ENCODE data around the gene ALOX5AP.

The ALOX5AP gene

GRCh38 chr13:30790592-30790991 is 55.2 kb downstream of the ALOX5AP start:
- H3K4me3 ChIP-seq, result no peak overlapping the region
- no peak for TF ChIP-seq Cebpa-rat (IDR thresholded peaks at IDR 0.05)
- no peaks in the 10 kb centered on the region for H3K36me3 ChIP-seq

GRCh38 chr13:30791354-30792001 is 56.1 kb downstream of the ALOX5AP start:
- Histone ChIP-seq H3K36me3 (no peaks in the 10 kb centered on the region), H3K4me2 (no peak overlapping the region), H3K27me3 (no peaks in the 10 kb centered on the region), H3K9ac (no peak overlapping the region), H3K9me3 (no peaks in the 10 kb centered on the region), H3K4me3 (no peak overlapping the region), H3K27ac (no peak overlapping the region), H4K20me1 (no peaks in the 10 kb centered on the region), H3K4me1 (peaks cover 24% of the 10 kb centered on the region)
- no peak for TF ChIP-seq Cebpa-rat (IDR thresholded peaks at IDR 0.05)

More at GRCh38 chr13:30790592-30790991, 55.2 kb downstream of the ALOX5AP start:
- peaks cover 15% of the 10 kb centered on the region for H3K4me1 ChIP-seq
- no peak overlapping the region for H3K9ac ChIP-seq
- H4K20me1 ChIP-seq, result no peaks in the 10 kb centered on the region
- no peak overlapping the region for H3K4me2 ChIP-seq
- H3K27me3 ChIP-seq, result no peaks in the 10 kb centered on the region
- H3K27ac ChIP-seq, result no peak overlapping the region
- no peaks in the 10 kb centered on the region for H3K9me3 ChIP-seq

GRCh38 chr13:30792285-30793000 is 57.1 kb downstream of the ALOX5AP start:
- Histone ChIP-seq H3K4me1 (peaks cover 31% of the 10 kb centered on the region), H3K9ac (no peak overlapping the region), H3K27me3 (no peaks in the 10 kb centered on the region), H3K4me3 (no peak overlapping the region), H3K27ac (no peak overlapping the region), H4K20me1 (no peaks in the 10 kb centered on the region), H3K9me3 (no peaks in the 10 kb centered on the region), H3K36me3 (no peaks in the 10 kb centered on the region), H3K4me2 (no peak overlapping the region)
- no peak for TF ChIP-seq Cebpa-rat (IDR thresholded peaks at IDR 0.05)

GRCh38 chr13:30796132-30796572 is 60.8 kb downstream of the ALOX5AP start:
- no peak for TF ChIP-seq Cebpa-rat (IDR thresholded peaks at IDR 0.05)
- H3K27me3 ChIP-seq, result no peaks in the 10 kb centered on the region
- H3K4me2 ChIP-seq, result peak overlapping the region; percentile 80
- H3K4me3 ChIP-seq, result no peak overlapping the region
- no peaks in the 10 kb centered on the region for H3K36me3 ChIP-seq
- H4K20me1 ChIP-seq, result no peaks in the 10 kb centered on the region
- 0 out of 2 replicates have a peak overlapping the region, but pooled peaks have one; percentile 25 for H3K27ac ChIP-seq
- no peak overlapping the region for H3K9ac ChIP-seq
- H3K4me1 ChIP-seq, result peaks cover 37% of the 10 kb centered on the region
- H3K9me3 ChIP-seq, result no peaks in the 10 kb centered on the region

GRCh38 chr13:30796631-30797601 is 61.6 kb downstream of the ALOX5AP start:
- Histone ChIP-seq H3K27ac (0 out of 2 replicates have a peak overlapping the region, but pooled peaks have one; percentile 25), H3K36me3 (no peaks in the 10 kb centered on the region), H3K4me3 (no peak overlapping the region), H3K4me2 (peak overlapping the region; percentile 80), H3K27me3 (no peaks in the 10 kb centered on the region), H3K9me3 (no peaks in the 10 kb centered on the region), H3K4me1 (peaks cover 35% of the 10 kb centered on the region), H4K20me1 (no peaks in the 10 kb centered on the region), H3K9ac (no peak overlapping the region)
- TF ChIP-seq Cebpa-rat (IDR thresholded peaks at IDR 0.05), result no peak

- TF ChIP-seq Cebpa-rat (IDR thresholded peaks at IDR 0.05), result no peak
- H3K27ac ChIP-seq, result no peak overlapping the region
These were observed 62.6 kb downstream of the ALOX5AP start for GRCh38 chr13:30797847-30798535.

GRCh38 chr13:30798776-30799355 is 63.5 kb downstream of the ALOX5AP start:
- peaks cover 38% of the 10 kb centered on the region for H3K4me1 ChIP-seq
- TF ChIP-seq Cebpa-rat (IDR thresholded peaks at IDR 0.05), result no peak
- H4K20me1 ChIP-seq, result no peaks in the 10 kb centered on the region
- H3K9me3 ChIP-seq, result no peaks in the 10 kb centered on the region
- H3K27me3 ChIP-seq, result no peaks in the 10 kb centered on the region
- H3K4me2 ChIP-seq, result no peak overlapping the region
- H3K36me3 ChIP-seq, result no peaks in the 10 kb centered on the region
- no peak overlapping the region for H3K9ac ChIP-seq
- H3K27ac ChIP-seq, result no peak overlapping the region
- H3K4me3 ChIP-seq, result no peak overlapping the region

More at GRCh38 chr13:30797847-30798535, 62.6 kb downstream of the ALOX5AP start:
- H3K4me2 ChIP-seq, result no peak overlapping the region
- no peaks in the 10 kb centered on the region for H3K36me3 ChIP-seq
- H3K4me3 ChIP-seq, result no peak overlapping the region
- H3K4me1 ChIP-seq, result peaks cover 34% of the 10 kb centered on the region
- no peaks in the 10 kb centered on the region for H4K20me1 ChIP-seq
- no peaks in the 10 kb centered on the region for H3K9me3 ChIP-seq
- H3K9ac ChIP-seq, result no peak overlapping the region
- H3K27me3 ChIP-seq, result no peaks in the 10 kb centered on the region

GRCh38 chr13:30799356-30799824 is 64.0 kb downstream of the ALOX5AP start:
- Histone ChIP-seq H3K36me3 (no peaks in the 10 kb centered on the region), H3K27me3 (no peaks in the 10 kb centered on the region), H3K27ac (no peak overlapping the region), H3K4me3 (no peak overlapping the region), H3K9me3 (no peaks in the 10 kb centered on the region), H3K9ac (no peak overlapping the region), H4K20me1 (no peaks in the 10 kb centered on the region), H3K4me2 (no peak overlapping the region), H3K4me1 (peaks cover 38% of the 10 kb centered on the region)
- no peak for TF ChIP-seq Cebpa-rat (IDR thresholded peaks at IDR 0.05)

- Histone ChIP-seq H3K9ac (no peak overlapping the region), H3K4me1 (peaks cover 32% of the 10 kb centered on the region), H4K20me1 (no peaks in the 10 kb centered on the region), H3K4me2 (peak overlapping the region; percentile 17; the same call in 1 of the 2 replicates), H3K27ac (no peak overlapping the region), H3K36me3 (no peaks in the 10 kb centered on the region), H3K9me3 (no peaks in the 10 kb centered on the region), H3K4me3 (no peak overlapping the region), H3K27me3 (no peaks in the 10 kb centered on the region)
- TF ChIP-seq Cebpa-rat (IDR thresholded peaks at IDR 0.05), result no peak
These were observed 64.8 kb downstream of the ALOX5AP start for GRCh38 chr13:30800107-30800506.

Data from BLaER1 (cell line).